LoVo (cell line): ENCODE results near the gene MTHFSD.
A peak's percentile ranks its signal among the peaks of the same experiment; 100 is the strongest.

ENCODE experiments used
- DNase-seq: peaks from one replicate; pipeline ENCODE4 v3.0.0-alpha.2; 2016; ENCODE audit warnings: low spot score

MTHFSD gene

DNA sequence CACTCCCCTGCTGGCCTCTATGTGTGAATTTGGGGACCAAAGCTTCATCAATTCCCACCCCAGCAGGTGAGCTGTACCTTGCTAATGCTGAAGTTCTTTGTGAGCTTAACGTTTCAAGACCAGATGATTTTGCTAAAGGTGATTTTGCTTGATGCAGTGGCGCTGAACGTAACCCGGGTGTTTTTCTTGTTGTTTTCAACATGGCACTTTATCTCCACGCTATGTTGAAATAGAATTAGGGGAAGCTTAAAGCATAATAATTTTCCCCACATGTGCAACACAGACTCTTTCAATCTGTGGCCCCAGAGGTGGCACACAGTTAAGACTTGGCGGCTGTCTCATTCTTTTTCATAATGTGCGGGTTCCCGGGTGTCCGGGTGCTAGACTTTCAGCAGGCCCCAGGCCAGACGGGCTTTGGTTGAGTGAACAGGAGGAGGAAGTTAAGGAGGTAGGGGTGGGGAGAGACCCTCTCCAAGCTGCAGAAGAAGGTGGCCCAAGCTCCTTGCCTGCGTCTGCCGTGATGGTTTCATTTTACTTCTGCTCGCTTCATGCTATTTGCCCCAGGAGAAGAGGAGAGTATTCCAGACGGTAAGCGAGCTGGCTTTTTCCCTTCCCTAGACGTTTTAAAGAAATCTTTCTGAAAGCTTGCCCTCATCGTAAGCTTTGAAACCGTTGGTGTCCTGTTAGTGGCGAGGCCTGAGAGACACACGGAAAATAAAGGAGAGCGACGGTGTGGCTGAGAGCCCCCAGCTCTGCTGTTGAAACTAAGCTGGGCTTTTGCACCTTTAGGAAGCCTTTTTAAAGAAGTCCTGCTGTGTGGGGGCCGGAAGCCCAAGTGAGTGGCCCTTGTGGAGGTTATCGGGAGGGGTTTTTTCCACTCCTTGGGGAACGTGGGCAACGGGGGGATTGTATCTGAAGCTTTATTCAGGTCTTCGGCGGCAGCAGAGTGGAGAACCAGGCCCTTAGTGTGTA lies 15.8 kb upstream of the MTHFSD start:
- no peak for DNase-seq

DNA sequence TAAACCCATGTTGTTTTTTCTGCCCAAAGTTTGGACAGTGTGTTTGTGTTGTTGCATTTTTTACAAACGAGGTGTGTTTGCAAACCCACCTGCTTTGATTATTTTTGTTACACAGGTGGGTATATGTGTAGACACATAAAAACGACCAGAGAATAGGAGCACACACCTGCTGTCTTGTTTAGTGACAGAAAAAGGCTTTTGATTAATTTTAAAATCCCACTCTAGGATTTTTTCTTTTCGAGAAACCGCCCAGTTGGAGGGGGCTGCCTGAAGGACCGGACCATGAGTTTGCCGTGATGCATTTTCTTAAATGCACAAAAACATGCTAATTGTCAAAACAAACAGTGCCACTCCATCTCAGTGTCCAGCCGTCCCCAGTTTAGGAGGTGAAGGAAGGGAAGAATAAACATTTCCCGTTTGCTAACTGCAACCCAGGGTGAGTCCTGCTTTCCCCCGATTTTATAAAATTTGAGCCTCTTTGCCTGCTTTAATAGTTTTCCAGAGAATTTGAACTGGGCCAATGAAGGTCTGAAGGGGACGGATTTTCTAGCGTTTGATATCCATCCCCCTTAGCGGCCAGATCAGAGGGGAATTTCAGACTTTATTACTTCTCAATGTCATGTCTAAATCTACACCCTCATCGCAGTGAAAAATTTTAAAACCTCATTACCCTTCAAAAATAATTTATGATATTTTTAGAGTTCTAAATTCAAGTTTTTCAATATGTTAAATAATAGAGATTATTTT lies 14.8 kb upstream of the MTHFSD start:
- DNase-seq = no peak

DNA sequence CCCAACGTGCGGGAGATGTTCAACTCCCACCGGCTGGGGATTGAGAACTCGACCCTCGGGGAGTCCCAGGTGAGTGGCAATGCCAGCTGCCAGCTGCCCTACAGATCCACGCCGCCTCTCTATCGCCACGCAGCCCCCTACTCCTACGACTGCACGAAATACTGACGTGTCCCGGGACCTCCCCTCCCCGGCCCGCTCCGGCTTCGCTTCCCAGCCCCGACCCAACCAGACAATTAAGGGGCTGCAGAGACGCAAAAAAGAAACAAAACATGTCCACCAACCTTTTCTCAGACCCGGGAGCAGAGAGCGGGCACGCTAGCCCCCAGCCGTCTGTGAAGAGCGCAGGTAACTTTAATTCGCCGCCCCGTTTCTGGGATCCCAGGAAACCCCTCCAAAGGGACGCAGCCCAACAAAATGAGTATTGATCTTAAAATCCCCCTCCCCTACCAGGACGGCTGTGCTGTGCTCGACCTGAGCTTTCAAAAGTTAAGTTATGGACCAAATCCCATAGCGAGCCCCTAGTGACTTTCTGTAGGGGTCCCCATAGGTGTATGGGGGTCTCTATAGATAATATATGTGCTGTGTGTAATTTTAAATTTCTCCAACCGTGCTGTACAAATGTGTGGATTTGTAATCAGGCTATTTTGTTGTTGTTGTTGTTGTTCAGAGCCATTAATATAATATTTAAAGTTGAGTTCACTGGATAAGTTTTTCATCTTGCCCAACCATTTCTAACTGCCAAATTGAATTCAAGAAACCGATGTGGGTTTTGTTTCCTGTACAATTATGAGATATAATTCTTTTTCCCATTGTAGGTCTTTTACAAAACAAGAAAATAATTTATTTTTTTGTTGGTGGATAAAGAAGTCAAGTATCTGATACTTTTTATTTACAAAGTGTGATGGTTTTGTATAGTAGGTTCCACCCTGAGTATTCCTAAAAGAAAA lies 13.9 kb upstream of the MTHFSD start:
- DNase-seq = no peak

DNA sequence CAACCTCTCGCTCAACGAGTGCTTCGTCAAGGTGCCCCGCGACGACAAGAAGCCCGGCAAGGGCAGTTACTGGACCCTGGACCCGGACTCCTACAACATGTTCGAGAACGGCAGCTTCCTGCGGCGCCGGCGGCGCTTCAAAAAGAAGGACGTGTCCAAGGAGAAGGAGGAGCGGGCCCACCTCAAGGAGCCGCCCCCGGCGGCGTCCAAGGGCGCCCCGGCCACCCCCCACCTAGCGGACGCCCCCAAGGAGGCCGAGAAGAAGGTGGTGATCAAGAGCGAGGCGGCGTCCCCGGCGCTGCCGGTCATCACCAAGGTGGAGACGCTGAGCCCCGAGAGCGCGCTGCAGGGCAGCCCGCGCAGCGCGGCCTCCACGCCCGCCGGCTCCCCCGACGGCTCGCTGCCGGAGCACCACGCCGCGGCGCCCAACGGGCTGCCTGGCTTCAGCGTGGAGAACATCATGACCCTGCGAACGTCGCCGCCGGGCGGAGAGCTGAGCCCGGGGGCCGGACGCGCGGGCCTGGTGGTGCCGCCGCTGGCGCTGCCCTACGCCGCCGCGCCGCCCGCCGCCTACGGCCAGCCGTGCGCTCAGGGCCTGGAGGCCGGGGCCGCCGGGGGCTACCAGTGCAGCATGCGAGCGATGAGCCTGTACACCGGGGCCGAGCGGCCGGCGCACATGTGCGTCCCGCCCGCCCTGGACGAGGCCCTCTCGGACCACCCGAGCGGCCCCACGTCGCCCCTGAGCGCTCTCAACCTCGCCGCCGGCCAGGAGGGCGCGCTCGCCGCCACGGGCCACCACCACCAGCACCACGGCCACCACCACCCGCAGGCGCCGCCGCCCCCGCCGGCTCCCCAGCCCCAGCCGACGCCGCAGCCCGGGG lies 12.9 kb upstream of the MTHFSD start:
- DNase-seq = no peak

DNA sequence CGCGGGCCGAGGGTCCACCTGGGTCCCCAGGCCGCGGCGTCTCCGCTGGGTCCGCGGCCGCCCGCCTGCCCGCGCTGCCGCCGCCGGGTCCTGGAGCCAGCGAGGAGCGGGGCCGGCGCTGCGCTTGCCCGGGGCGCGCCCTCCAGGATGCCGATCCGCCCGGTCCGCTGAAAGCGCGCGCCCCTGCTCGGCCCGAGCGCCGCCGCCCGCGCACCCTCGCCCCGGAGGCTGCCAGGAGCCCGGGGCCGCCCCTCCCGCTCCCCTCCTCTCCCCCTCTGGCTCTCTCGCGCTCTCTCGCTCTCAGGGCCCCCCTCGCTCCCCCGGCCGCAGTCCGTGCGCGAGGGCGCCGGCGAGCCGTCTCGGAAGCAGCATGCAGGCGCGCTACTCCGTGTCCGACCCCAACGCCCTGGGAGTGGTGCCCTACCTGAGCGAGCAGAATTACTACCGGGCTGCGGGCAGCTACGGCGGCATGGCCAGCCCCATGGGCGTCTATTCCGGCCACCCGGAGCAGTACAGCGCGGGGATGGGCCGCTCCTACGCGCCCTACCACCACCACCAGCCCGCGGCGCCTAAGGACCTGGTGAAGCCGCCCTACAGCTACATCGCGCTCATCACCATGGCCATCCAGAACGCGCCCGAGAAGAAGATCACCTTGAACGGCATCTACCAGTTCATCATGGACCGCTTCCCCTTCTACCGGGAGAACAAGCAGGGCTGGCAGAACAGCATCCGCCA lies 12.1 kb upstream of the MTHFSD start:
- no peak for DNase-seq

DNA sequence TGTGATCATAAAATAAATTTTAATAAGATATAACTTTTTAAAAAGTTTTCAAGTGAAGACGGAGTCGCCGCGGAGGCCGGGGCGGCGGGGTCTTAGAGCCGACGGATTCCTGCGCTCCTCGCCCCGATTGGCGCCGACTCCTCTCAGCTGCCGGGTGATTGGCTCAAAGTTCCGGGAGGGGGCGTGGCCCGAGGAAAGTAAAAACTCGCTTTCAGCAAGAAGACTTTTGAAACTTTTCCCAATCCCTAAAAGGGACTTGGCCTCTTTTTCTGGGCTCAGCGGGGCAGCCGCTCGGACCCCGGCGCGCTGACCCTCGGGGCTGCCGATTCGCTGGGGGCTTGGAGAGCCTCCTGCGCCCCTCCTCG lies 11.5 kb upstream of the MTHFSD start, which contains the start of gene FOXC2:
Gene FOXC2, plus strand, starts transcription at position 229 of the 365 bp plus-strand sequence. CDS start 507 bp downstream, outside the sequence.
- no peak for DNase-seq

DNA sequence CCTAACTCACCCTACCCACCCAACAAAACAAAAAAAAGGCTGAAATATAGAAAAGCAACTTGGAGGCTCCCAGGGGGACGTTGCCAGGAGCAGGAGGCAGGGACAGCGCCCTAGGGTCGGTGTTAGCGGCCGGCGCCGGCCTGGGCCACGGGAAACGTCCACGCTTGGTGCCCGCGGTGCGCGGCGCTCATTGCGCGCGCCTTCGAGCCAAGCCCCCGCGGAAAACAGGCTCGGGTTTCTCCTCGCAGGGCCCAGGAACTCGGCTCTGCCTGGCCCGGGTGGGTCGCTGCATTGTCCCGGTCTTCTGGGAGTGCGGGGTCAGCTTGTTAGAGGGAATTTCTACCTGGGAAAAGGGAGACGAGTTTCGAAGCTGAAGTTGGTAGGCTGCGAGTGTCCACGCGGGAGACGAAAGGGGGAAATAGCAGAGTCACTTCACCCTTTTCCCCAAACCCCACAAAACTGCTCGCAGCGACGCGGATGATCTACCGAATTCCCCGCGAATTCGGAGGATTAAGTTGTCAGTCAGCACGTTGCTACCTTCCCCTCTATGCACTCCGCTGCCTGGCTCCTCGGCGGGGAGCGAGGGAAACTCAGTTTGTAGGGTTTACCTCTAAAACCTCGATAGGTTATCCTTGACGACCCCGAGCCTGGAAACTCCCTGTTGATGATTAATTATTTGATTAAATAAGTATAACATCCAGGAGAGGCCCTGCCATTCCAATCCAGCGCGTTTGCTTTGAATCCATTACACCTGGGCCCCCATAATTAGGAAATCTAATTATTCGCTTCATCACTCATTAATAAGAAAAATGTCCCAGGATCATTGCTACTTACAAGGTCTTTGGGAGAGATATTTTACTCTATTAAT lies 10.8 kb upstream of the MTHFSD start:
- DNase-seq = no peak

DNA sequence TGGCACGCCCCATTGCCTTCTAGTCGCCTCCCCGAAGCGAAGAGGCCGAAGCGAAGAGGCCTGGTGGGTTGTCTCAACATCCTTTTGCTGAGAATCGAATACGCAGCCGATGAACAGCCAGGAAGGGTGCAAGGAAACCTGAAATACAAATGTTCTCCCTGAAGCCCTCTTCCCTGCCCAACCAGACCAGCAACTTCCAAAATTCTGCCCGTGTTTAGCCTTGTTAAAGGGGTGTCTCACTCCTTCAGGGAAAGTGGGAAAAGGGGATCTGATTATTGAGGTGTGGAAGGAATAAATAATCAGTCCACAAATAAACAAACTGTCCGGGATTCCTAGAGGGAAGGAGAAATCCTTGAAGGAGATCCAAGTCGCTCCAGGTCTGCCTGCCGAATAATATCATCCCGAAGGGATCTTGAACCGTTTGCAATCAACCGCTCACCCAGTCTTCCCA lies 10.2 kb upstream of the MTHFSD start:
- no peak for DNase-seq

DNA sequence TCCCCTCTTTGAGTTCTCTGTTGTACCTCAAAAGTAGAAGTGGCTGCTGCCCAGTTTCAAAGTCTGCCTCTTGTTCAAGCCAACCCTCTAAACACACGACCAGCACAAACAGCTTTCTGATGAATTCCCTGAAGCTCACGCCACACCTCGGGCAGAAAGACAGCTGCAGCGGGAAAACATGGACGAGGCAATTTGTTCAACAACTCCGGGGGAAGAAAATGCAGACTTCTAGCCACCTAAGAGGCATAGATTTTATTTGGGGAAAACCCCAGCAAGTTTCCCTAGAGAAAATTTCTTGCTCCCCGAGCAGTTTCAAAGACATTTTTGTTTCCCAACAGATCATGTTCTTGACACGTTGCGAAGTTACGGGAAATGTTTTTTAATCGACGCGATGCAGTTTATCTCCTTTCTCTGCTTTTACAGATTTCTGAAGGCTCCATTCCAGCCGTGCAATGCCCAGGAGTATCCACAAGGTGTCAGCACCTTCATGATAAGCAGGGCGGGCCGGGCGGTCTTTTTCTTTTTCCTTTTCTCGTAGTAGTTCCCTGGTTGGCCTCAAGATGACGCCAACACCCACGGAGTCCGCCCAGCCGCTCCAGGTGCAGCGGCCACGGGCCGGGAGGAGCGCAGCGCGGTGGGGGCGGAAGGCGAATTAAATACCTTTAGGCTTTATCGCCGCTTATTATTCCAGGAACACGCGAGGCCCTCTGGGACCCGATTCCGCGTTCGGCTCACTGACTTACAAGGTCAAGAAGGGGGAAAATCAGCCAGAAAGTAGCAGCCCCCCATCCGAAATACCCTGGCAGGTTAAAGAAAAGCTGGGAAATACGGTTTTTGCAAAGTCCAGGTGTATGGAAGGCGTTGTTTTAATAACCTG lies 8.7 kb upstream of the MTHFSD start:
- peak; percentile 86 for DNase-seq

DNA sequence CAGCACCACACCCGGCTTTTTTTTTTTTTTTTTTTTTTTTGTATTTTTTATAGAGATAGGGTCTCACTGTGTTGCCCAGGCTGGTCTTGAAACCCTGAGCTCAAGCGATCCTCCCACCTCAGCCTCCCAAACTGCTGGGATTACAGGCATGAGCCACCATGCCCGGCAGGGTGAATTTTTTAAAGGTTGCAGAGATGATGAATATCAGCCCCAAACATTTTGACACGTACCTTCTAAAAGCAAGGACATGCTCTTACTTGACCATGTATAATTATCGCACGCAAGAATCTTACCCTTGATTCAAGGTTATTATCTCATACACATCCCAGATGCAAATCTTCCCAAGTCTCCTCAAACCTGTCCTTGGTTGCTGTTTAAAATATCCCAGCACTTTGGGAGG lies 7.3 kb upstream of the MTHFSD start:
- no peak for DNase-seq

DNA sequence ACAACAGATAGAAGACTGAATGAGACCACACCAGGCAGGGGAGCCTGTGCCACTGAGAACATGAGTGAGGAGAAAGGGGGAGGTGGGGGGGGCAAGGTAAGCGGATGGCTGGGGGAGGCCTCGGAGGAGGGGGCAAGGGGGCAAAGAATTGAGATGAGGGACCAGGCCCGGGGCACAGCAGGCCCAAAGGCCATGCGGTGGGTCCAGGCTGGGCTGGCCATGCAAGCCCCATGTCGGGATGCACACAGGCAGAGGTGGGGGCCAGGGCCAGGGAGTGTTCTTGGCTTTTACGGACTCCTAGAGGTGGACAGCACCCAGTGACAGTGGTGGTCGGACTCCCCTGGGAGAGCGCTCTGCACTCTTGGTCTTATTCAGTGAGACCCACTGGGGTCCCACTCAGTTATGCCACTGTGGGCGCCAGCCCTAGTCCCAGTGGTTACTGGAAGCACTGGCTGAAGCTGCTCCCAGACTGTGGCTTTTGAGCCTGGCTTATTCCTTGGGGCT lies 4.8 kb upstream of the MTHFSD start:
- no peak for DNase-seq

DNA sequence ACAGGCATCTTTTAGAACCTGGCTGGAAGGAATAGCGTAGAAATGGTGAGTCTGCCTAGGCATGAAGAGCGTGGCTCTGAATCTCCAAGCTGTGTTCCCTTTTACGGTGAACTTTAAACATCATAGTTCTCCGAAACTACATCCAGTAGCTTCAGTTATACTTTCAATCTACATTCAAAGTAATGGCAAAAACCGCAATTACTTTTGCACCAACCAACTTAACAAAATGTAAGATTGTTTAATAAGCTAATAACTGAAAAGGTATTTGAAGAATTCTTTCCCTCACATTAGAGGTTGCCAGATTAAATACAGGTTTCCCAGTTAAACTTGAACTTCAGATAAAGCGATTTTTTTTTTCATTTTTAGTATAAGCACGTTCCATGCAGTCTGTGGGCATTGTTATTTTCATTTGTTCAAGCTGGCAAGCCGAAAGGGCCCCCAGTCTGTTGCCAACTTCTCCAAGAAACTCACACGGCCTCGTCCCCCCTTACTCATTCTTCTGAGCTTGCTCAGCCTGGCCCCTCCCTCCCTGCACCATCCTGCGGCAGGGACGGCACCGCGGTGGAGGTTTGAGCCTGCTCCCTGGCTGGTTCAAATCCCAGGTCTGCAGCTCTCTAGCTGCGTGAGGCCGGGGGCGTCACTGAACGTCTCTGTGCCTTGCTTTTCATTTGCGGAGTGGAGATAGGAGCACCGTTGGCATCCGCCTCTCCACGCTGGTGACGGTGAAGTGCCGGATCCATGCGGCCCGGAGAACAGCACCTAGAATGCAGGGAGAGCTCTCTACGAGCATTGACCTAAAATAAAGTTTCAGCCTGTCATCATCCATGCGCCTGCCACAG lies 3.5 kb upstream of the MTHFSD start:
- no peak for DNase-seq

DNA sequence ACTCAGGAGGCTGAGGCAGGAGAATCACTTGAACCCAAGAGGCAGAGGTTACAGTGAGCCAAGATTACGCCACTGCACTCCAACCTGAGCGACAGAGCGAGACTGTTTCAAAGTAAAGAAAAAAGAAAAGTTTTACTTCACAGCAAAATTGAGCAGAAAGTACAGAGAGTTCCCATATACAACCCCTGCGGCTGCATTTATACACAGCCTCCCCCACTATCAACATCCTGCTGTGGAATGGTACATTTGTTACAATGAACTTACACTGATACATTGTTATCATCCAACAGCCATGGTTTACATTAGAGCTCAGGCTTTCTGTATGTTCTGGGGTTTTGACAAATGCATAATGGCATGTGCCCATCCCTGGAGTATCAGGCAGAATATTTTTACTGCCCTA lies 2.6 kb upstream of the MTHFSD start:
- no peak for DNase-seq

DNA sequence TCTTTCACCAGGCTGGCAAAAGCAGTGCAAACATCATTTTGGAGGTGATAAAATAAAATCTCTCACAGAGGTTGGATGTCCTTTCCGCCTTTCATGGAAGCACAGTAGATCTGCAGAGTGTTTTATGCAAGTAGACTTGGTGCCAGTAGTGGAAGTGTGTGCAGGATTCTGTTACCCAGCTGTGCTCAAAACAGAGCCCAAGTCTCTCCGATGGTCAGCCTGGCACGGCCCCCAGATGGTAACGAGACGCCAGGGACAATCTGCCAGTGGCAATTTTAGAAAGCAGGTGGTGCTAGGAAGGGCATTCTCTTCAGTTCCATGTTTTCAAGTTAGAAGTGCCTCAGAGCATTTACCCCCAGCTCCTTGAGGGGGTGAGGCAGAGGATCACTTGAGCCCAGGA lies 1.5 kb upstream of the MTHFSD start:
- DNase-seq = no peak

DNA sequence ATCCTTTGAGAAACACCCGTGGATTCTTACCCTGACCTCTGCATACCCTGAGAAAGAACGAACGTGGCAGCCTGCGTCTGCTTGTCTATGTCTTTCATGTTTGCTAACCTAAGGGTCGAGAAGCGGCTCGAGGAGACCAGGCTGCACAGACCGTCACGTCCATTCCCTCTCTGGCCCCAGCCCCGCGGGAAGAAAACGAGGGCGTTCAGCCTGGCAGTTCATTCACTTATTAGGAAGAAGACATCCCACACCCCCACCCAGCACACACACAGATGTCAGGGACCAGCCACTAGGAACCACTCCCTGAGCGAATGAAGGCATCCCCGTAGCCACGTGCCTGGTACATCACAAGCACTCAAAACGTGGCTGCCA lies 655 bp upstream of the MTHFSD start:
- no peak for DNase-seq

DNA sequence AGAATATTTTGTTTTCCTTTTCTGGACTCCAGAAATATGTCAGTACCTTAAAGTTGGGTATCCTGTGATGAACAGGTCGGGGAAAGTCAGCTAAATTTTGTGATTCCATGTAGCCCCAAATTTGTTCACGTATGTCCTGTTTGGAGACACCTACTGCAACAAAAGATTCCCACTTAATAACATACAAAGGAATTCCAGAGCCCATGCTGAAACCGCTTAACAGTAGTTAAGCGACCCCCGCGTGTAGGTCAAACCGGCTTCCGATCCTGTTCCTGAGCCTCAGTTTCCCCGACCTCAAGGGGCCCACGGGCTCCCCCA lies 477 bp downstream of the MTHFSD start:
- no peak for DNase-seq

DNA sequence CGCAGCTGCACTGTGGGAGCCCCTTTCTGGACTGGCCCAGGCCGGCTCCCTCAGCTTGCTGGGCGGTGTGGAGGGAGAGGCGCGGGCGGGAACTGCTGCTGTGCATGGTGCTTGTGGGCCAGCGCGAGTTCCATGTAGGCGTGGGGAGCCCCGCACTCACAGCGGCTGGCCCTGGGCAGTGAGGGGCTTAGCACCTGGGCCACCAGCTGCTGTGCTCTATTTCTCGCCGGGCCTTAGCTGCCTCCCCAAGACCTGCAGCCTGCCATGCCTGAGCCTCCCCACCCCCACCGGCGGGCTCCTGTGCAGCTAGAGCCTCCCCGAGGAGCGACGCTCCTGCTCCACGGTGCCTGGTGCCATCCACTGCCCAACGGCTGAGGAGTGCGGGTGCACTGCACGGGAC lies 1.7 kb downstream of the MTHFSD start:
- DNase-seq = no peak
